ENCODE results near the gene LRIT1. TPM values are rescaled to one million over a fixed set of nuclear protein-coding genes. Genes with fewer than 3 reads are reported as not detected.

LRIT1 gene
- total RNA-seq, 2 experiments from 2014 or later: not detected

DNA sequence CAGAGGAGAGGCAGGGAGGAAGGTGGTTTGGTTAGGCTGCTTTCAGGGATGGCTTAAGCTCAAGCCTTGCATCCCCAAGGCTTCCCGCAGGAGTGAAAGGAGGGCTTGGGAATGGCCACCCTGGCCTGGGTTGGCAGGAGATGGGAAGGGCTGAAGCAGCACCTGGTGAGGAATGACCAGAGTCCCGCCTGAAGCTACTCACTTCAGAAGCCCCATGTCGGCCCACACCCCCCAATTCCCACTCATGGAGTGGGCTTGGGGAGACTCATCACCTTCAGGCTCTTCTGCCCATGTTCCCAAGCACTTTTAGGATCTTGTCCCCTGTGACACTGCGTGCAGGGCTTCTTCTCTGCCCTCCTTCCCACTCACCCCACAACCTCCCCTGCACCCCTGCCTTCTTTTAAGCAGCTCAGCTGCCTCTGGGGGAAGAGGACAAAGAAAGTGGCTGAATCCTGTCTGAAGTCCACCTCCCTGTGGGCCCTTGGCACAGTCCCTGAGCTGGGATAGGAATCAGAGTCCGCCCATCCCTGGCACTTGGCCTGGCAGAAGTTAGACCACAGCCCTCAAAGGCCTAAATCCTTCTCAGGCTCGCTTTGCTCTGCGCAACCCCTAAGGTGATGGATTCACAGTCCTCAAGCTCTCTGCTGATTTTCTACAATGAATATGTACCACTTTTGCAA lies 20.0 kb upstream of the LRIT1 start:
- Mint-ChIP-seq H3K4me1 (peaks cover 12% of the 10 kb centered on the region), H3K9me3 (no peaks in the 10 kb centered on the region), H3K4me3 (no peak overlapping the region), H3K27ac (no peak overlapping the region), H3K36me3 (no peaks in the 10 kb centered on the region), H3K27me3 (peaks cover 35% of the 10 kb centered on the region)
- no peak for DNase-seq

DNA sequence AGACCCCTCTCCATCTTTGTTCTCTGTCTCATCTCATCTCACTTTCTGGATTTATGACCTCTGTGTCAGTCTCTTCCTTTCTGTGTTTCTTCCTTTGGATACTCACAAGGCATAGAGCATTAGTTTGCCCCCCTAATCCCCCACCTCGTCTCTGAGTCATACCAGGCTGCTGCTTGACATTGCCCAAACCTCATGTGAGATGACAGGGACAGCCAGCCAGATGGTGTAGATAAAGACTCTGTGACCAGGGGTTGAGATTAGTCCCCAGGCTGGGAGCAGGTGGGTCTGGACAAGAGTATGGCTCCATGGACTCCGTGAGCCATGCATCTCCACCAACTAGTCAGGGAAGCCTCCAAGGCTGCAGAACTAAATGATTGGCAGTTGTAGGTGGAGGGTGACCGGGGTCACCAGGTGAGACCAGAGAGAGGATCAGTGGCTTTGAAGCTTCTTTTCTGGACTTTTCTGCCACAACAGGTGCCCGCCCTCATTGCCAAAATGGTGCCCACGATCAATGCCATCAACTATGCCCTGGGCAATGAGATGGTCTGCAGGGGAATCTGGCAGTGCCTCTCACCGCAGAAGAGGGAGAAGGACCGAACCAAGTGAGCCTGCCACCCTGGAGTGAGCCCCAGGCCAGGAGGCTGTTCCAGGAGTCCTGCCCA lies 16.8 kb upstream of the LRIT1 start:
- Mint-ChIP-seq H3K9me3 (no peaks in the 10 kb centered on the region), H3K27me3 (peaks cover 26% of the 10 kb centered on the region), H3K36me3 (no peaks in the 10 kb centered on the region), H3K4me1 (peaks cover 4% of the 10 kb centered on the region), H3K27ac (no peak overlapping the region), H3K4me3 (no peak overlapping the region)
- DNase-seq: no peak

DNA sequence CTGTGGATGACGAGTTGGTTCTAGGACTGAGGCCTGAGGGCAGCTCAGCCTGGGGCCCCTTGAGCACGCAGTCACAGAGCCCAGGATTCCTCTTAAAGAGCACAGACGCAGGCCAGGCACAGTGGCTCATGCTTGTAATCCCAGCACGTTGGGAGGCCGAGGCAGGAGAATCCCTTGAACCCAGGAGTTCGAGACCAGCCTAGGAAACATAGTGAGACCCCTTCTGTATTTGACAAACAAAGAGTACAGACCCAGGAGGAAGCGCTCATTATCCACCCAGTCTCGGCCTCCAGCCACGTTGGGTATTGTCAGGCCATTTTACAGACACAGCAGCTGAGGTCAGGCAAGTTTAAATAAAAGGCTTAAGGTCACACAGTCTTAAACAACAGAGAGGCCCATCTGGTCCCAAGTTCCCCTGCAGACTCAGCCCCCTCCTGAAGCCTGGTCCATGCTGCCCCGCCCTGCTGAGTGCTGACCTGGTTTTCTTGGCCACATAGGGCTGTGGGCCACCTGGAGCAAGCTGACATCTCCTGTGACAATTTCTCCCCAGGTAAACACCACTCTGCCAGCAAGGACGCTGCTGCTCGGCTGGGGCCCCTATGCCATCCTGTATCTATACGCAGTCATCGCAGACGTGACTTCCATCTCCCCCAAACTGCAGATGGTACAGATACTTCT lies 16.1 kb upstream of the LRIT1 start:
- no peaks in the 10 kb centered on the region for H3K9me3 Mint-ChIP-seq
- no peaks in the 10 kb centered on the region for H3K36me3 Mint-ChIP-seq
- H3K4me3 Mint-ChIP-seq: no peak overlapping the region
- no peak for DNase-seq
- peaks cover 22% of the 10 kb centered on the region for H3K27me3 Mint-ChIP-seq
- no peak overlapping the region for H3K27ac Mint-ChIP-seq
- peaks cover 4% of the 10 kb centered on the region for H3K4me1 Mint-ChIP-seq

DNA sequence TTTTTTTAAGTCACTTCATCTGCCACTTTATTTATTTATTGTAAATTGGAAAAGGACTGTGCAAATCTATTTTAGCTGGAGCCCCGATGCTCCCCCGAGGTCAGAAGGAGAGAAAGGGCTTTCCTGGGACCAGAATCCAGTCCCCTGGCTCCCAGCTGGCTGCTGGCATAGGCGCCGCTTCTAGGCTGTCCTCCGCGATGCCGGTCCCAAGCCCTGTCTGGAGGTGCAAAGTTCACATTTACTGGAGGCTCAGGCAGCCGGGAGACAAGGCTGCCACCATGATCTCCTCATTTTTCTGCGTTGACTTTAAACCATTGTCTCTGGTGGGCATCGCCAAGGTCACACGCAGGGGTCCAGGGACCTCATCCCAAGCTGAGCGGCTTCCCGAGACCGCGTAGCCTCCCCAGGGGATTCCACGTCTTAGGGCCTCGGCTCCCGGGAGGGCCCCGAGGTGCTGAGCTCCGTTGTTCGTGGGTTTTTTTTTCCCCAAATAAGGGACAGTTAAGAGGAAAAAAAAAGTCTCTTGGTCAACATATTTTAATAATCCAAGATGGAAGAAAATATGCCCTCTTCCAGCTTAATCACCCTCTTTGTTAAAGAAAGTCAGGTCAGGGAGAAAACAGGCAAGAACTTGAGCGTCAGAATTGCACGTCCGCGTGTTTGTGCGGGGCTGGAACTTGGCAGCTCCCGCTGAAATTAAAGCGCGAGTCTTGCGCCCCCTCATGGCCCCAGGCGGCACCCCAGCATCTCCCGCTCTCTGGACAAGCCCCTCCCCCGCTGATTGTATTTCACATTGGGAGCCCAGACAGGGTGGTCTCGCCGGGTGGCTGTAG lies 15.4 kb upstream of the LRIT1 start:
- Mint-ChIP-seq H3K4me3 (no peak overlapping the region), H3K27me3 (peaks cover 22% of the 10 kb centered on the region), H3K4me1 (peaks cover 4% of the 10 kb centered on the region), H3K9me3 (no peaks in the 10 kb centered on the region), H3K27ac (no peak overlapping the region), H3K36me3 (no peaks in the 10 kb centered on the region)
- peak; percentile 53 for DNase-seq

DNA sequence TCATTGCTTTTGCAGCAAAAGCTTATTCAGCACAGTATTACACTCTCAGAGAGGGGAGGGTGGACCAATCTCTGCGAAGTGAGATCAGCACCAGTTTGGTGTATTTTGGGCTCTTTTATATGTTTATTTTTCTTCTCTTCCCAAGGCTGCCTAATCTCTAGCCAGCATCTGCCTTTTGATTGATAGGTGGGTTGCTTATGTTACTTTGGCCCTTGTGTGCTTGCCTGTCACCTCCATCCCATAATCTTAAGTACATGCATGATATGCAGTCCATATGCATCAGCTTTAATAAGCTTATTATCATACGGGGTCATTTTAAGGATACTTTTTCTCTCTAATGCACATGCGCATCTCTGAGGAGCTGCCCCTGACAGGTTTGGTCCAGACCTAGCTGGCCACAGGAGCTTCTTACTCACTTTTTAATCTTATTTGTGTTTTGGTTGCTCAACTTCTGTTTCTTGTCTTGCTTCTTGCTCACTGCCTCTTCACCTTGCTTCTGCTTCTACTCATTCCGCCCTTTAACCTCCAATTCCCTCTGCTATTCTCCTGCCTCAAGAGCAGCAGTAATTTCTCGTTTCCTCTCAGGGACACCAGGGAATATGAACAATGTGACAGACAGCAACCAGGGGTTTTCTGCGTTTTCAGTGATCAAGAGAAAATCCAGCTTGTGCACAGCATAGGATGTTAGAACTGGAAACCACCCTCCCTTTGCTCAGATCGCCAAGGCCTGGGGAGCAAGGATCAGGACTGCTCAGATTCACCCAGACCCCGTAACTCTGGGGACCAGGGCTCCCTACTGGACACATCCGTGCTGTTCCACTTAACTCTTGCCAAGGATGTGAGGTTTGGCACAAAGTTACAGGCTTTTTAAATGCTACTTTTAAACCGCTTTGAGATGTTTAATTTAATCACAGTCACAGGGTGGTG lies 13.5 kb upstream of the LRIT1 start:
- DNase-seq: no peak
- peaks cover 4% of the 10 kb centered on the region for H3K4me1 Mint-ChIP-seq
- H3K27me3 Mint-ChIP-seq: peaks cover 14% of the 10 kb centered on the region
- H3K9me3 Mint-ChIP-seq: no peaks in the 10 kb centered on the region
- no peaks in the 10 kb centered on the region for H3K36me3 Mint-ChIP-seq
- no peak overlapping the region for H3K4me3 Mint-ChIP-seq
- H3K27ac Mint-ChIP-seq: no peak overlapping the region

DNA sequence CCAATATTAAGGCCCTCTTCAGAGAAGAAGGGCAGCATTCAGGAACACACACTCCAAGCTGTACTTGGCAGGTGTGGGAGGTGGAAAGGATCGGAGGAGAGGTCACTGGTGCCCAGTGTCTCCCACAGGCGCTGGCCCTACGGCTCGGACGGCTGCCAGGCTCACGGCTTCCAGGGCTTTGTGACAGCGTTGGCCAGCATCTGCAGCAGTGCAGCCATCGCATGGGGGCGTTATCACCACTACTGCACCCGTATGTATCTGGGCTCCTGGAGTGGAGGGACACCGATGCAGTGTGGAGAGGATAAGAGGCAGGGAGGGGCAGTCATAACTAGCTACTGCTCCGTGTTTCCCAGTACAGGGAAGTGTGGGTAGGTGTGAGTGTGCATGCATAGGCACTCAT lies 7.4 kb upstream of the LRIT1 start:
- Mint-ChIP-seq H3K9me3 (no peaks in the 10 kb centered on the region), H3K27ac (no peak overlapping the region), H3K27me3 (peaks cover 3% of the 10 kb centered on the region), H3K4me3 (no peak overlapping the region), H3K4me1 (no peaks in the 10 kb centered on the region), H3K36me3 (no peaks in the 10 kb centered on the region)
- no peak for DNase-seq

DNA sequence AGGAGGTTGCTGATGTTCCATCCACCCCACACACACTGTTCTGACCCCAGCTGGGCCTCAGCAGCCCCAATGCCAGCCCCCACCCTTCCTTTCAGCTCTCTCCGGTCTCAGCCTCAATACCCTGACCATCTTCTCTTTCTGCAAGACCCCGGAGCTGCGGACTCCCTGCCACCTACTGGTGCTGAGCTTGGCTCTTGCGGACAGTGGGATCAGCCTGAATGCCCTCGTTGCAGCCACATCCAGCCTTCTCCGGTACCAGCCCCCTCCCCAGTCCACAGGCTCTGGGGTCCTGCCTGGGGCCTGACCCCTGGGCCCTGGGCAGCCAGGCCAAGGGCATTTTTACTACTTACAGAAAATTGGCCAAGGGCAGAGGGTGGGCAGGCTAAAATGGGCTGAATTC lies 6.2 kb upstream of the LRIT1 start:
- H3K4me3 Mint-ChIP-seq: no peak overlapping the region
- no peaks in the 10 kb centered on the region for H3K36me3 Mint-ChIP-seq
- no peaks in the 10 kb centered on the region for H3K4me1 Mint-ChIP-seq
- no peak for DNase-seq
- H3K27me3 Mint-ChIP-seq: peaks cover 3% of the 10 kb centered on the region
- no peak overlapping the region for H3K27ac Mint-ChIP-seq
- no peaks in the 10 kb centered on the region for H3K9me3 Mint-ChIP-seq

DNA sequence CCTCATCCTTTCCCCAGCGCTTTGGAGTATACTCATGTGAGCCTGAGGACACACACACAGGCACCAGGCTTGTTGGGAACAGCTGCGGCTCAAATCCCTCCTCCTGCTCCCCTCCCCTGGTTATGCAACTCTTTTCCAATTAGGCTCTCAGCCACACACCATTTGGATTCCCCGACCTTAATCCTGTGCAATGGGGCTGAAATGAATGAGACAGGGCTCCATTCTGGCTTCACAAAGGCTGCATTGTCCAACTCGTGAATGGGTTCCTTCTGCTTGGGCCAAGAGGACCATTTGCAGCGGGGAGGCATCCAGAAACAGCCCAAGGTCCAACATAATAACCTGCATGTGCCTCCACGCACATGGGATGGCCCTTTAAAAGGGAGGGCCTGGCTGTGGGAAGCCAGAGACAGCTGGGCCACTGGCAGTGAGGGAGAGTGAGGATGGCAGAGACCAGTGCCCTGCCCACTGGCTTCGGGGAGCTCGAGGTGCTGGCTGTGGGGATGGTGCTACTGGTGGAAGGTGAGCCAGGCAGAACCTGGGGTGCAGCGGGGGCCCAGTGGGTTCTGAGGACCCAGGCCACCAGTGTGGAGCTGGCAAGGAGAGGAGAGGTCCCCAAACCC lies 3.4 kb upstream of the LRIT1 start, which contains the start of gene RGR:
Gene RGR, plus strand, starts transcription at position 403 of the 620 bp plus-strand sequence. Its CDS starts 38 bp downstream, at position 441.
- no peak within 1 kb of the TSS for H3K27ac Mint-ChIP-seq
- DNase-seq: no peak
- H3K36me3 Mint-ChIP-seq: no peaks in the 10 kb centered on the region
- H3K4me1 Mint-ChIP-seq: no peaks in the 10 kb centered on the region
- no peaks in the 10 kb centered on the region for H3K9me3 Mint-ChIP-seq
- H3K27me3 Mint-ChIP-seq: peaks cover 3% of the 10 kb centered on the region
- H3K4me3 Mint-ChIP-seq: no peak within 1 kb of the TSS

DNA sequence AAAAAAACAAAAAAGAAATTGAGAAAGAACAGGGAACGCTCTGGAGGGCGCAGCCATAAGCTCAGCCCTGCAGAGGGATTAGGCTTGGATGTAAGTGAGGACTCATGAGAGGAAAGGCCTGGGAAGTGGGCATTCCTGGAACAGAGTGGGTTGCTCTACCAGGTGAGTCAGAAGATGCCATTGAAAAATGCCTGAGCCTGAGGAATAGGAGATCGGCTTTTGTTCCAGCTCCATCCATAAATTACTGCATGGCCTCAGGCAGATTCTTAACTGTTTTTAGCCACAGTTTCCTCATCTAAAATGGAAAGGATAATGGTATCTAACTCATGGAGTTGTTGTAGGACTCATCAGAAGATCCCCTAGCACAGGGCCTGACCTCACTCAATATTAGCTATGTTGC lies 2.4 kb upstream of the LRIT1 start:
- H3K4me3 Mint-ChIP-seq: no peak overlapping the region
- H3K27ac Mint-ChIP-seq: no peak overlapping the region
- H3K27me3 Mint-ChIP-seq: peaks cover 3% of the 10 kb centered on the region
- no peaks in the 10 kb centered on the region for H3K9me3 Mint-ChIP-seq
- no peaks in the 10 kb centered on the region for H3K36me3 Mint-ChIP-seq
- DNase-seq: no peak
- H3K4me1 Mint-ChIP-seq: no peaks in the 10 kb centered on the region

DNA sequence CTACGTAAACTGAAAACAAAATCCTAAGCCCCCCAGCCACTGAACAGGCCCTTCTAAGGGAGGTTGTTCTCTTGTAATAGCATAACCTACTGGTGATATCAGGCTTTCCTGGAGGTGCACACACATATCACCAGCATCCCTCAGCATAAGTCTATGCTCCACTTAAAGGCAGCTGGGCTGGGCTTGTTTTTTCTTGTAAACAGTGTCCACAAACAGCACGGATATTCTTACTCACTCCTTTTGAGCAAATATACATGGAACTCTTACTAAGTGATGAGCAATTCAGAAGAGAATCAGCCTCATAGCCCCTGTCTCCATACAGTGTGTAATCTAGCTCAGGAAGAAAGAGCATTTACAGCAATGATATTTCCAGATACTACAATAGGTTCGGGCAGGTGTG lies 2.4 kb downstream of the LRIT1 start:
- H3K9me3 Mint-ChIP-seq: no peaks in the 10 kb centered on the region
- H3K36me3 Mint-ChIP-seq: no peaks in the 10 kb centered on the region
- DNase-seq: no peak
- H3K27ac Mint-ChIP-seq: no peak overlapping the region
- no peak overlapping the region for H3K4me3 Mint-ChIP-seq
- peaks cover 15% of the 10 kb centered on the region for H3K27me3 Mint-ChIP-seq
- H3K4me1 Mint-ChIP-seq: no peaks in the 10 kb centered on the region

DNA sequence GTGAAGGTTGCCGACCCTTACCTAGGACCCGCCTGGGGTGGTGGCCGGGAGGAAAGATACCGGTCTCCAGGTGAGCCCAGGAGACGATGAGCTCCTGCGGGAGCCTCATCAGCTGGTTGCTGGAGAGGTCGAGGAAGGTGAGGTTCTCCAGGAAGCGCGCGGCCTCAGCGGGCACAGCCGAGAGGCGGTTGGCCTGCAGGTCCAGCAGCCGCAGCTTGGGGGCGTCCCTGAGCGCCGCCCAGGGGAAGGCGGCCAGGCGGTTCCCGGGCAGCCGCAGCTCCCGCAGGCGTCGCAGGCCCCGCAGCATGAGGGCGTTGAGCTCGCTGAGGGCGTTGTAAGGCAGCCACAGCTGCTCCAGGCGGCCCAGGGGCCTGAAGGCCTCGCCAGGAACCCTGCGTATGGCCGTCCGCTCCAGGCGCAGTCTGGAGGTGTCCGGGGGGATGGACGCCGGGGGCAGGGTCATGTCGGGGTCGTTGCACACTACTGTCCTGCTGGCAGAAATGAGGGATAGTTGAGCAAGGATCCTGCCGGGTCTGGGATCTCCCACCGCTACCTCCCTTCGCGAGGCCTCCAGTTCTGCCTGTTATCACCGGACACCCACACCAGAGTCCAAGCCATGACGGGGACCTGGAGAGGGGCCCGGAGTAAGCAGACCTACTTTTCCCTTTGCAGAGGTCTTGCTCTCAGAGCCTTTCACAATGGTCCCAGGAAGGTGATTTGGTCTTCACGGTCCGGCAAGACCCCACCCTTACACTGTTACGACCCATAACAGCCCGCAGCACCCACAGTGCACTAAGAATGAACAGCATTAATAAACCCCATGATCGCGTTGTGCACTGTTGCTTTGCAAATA lies 3.9 kb downstream of the LRIT1 start:
- peak; percentile 12 for DNase-seq
- H3K4me1 Mint-ChIP-seq: no peaks in the 10 kb centered on the region
- H3K4me3 Mint-ChIP-seq: no peak overlapping the region
- no peaks in the 10 kb centered on the region for H3K9me3 Mint-ChIP-seq
- no peak overlapping the region for H3K27ac Mint-ChIP-seq
- H3K36me3 Mint-ChIP-seq: no peaks in the 10 kb centered on the region
- peaks cover 15% of the 10 kb centered on the region for H3K27me3 Mint-ChIP-seq

DNA sequence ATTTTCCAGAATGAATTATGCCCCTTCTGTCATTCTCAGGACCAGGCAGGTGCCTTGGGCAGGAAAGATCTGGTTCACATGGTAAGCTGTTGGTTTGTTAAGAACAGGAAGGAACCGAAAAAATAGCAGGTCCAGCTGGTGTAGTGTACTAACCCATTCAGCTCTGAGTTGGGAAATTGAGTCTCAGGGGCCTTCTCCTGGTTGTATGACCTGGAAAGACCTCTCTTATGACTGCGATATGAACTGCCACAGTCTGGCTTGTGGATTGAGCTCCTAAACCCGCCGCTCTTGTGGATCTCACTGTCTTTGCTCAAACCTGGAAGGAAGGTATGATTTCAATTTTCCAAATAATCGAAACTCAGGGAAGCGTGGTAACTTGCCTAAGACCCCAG lies 4.5 kb downstream of the LRIT1 start:
- H3K36me3 Mint-ChIP-seq: no peaks in the 10 kb centered on the region
- H3K9me3 Mint-ChIP-seq: no peaks in the 10 kb centered on the region
- no peak for DNase-seq
- H3K27ac Mint-ChIP-seq: no peak overlapping the region
- H3K4me3 Mint-ChIP-seq: no peak overlapping the region
- no peaks in the 10 kb centered on the region for H3K4me1 Mint-ChIP-seq
- H3K27me3 Mint-ChIP-seq: peaks cover 15% of the 10 kb centered on the region

DNA sequence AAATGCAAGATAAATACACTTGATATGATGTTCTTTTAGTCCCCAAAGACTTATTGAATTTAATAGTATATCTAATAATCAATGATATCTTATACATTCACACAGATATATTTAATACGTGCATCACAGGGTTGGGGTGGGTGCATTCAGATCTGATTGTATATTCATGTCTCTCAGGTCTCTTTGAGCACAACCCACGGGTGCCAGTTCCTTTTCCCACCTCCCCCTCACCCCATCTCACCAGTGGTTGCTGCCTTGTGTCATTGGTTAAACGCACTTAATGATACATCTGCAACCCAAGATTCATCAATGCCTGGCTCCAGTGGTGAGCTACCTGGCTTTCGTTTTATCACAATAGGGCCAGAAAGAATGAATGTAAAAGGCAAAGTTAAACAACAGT lies 6.2 kb downstream of the LRIT1 start:
- Mint-ChIP-seq H3K36me3 (no peaks in the 10 kb centered on the region), H3K4me1 (no peaks in the 10 kb centered on the region), H3K27me3 (peaks cover 17% of the 10 kb centered on the region), H3K9me3 (no peaks in the 10 kb centered on the region), H3K4me3 (no peak overlapping the region), H3K27ac (no peak overlapping the region)
- DNase-seq: no peak
